Mucosa of stomach (tissue), 1 donor: ENCODE data around the gene LRP1.

Source experiments
- H3K27me3 ChIP-seq: one replicate; pipeline ENCODE4 v1.7.0; 2013; ENCODE audit warnings: mild to moderate bottlenecking, low read length; ENCODE audit not compliant: control insufficient read depth, insufficient read depth
- H3K36me3 ChIP-seq: one replicate; pipeline ENCODE4 v1.7.0; 2013; ENCODE audit warnings: low read length; ENCODE audit not compliant: control insufficient read depth, insufficient read depth
- H3K4me1 ChIP-seq: one replicate; pipeline ENCODE4 v1.7.0; 2013; ENCODE audit warnings: mild to moderate bottlenecking, low read length; ENCODE audit not compliant: control insufficient read depth, insufficient read depth
- H3K4me3 ChIP-seq: one replicate; pipeline ENCODE4 v1.7.0; 2013; ENCODE audit warnings: low read length
- H3K9ac ChIP-seq: one replicate; pipeline ENCODE4 v1.7.0; 2013; ENCODE audit warnings: mild to moderate bottlenecking, low read length, moderate library complexity
- H3K9me3 ChIP-seq: one replicate; pipeline ENCODE4 v1.7.0; 2013; ENCODE audit warnings: mild to moderate bottlenecking, low read length, moderate library complexity; ENCODE audit not compliant: control insufficient read depth
- donor health status: Pancreatic carcinoma.

Gene LRP1

DNA sequence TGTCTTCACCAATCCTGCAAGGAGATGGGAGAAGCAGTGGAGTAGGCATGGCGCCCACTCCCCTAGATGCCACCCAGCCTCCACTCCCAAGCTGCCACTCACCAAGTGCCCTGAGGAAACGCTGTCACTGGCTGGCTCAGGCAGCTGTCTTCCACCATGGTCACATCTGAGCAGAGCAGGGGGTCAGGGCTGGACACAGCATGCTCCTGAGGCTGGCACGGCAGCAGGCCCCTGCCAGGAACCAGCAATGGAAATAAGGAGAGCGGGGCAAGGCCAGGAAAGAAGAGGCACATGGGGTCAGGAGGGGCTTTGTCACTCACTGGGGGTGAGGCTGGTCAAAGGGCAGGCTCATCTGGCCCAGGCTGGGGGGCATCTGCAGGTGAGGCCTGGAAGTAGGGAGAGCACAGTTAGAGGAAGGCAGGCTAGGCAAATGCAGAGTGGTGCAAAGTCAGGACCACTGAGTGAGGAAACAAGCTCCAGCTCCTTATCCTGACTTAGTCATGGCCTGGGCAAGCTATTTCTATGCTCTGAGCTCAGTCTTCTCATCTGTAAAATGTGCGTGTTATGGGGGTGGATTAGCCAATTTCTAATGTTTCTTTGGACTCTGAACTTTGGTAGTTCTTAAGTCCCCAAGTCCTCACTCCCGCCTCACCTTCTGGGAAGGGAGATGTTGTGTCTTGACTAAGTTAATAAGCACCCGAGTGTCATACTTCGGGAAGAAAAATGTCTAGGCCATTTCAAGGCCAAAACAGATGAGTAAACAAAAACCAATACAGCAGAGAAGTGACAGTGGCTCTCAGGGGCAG is 31.3 kb upstream of the LRP1 start:
- no peak overlapping the region for H3K9ac ChIP-seq
- peaks cover 27% of the 10 kb centered on the region for H3K36me3 ChIP-seq
- H3K27me3 ChIP-seq: no peaks in the 10 kb centered on the region
- H3K9me3 ChIP-seq: no peaks in the 10 kb centered on the region
- no peak overlapping the region for H3K4me3 ChIP-seq
- H3K4me1 ChIP-seq: peaks cover 21% of the 10 kb centered on the region

DNA sequence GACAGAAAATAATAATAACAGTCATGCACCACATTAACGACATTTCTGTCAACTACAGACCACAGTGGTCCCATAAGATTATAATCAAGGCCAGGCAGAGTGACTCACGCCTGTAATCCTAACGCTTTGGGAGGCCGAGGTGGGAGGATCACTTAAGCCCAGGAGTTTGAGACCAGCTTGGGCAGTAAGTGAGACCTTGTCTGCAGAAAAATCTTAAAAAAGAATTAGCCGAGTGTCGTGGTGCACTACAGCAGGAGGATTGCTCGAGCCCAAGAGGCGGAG is 30.8 kb upstream of the LRP1 start:
- Histone ChIP-seq H3K9me3 (no peaks in the 10 kb centered on the region), H3K4me1 (peaks cover 24% of the 10 kb centered on the region), H3K4me3 (no peak overlapping the region), H3K36me3 (peaks cover 27% of the 10 kb centered on the region), H3K27me3 (no peaks in the 10 kb centered on the region), H3K9ac (no peak overlapping the region)

DNA sequence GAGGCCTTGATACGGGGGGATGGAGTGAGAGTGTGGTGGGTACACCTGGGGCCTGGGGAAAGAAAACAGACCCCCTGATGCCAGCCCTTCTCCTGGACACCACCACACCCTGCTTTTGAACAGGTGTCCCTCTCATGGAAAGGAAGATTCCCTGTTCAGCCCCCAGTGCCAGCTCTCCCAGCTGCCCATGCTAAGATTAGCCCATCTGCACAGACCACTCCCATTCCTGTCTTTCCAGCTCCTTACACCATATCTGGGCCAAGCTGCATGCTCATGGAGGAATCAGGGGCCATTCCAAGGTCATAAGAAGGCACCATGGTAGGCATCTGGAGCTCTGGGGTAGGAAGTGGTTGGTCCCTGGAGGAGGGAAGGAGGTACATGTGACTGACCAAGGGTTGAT is 29.7 kb upstream of the LRP1 start:
- H3K9me3 ChIP-seq: no peaks in the 10 kb centered on the region

GRCh38 chr12:57099047-57099714 is 29.1 kb upstream of the LRP1 start:
- H3K9me3 ChIP-seq: no peaks in the 10 kb centered on the region
- no peak overlapping the region for H3K9ac ChIP-seq
- peaks cover 24% of the 10 kb centered on the region for H3K4me1 ChIP-seq
- H3K4me3 ChIP-seq: no peak overlapping the region
- no peaks in the 10 kb centered on the region for H3K27me3 ChIP-seq
- peaks cover 30% of the 10 kb centered on the region for H3K36me3 ChIP-seq

More for the DNA sequence above, 29.7 kb upstream of the LRP1 start:
- Histone ChIP-seq H3K9ac (no peak overlapping the region), H3K4me1 (peaks cover 24% of the 10 kb centered on the region), H3K4me3 (no peak overlapping the region), H3K27me3 (no peaks in the 10 kb centered on the region), H3K36me3 (peaks cover 27% of the 10 kb centered on the region)

- Histone ChIP-seq H3K36me3 (peaks cover 33% of the 10 kb centered on the region), H3K27me3 (no peaks in the 10 kb centered on the region), H3K9ac (no peak overlapping the region)
Measured at GRCh38 chr12:57099766-57100165, 28.5 kb upstream of the LRP1 start.

DNA sequence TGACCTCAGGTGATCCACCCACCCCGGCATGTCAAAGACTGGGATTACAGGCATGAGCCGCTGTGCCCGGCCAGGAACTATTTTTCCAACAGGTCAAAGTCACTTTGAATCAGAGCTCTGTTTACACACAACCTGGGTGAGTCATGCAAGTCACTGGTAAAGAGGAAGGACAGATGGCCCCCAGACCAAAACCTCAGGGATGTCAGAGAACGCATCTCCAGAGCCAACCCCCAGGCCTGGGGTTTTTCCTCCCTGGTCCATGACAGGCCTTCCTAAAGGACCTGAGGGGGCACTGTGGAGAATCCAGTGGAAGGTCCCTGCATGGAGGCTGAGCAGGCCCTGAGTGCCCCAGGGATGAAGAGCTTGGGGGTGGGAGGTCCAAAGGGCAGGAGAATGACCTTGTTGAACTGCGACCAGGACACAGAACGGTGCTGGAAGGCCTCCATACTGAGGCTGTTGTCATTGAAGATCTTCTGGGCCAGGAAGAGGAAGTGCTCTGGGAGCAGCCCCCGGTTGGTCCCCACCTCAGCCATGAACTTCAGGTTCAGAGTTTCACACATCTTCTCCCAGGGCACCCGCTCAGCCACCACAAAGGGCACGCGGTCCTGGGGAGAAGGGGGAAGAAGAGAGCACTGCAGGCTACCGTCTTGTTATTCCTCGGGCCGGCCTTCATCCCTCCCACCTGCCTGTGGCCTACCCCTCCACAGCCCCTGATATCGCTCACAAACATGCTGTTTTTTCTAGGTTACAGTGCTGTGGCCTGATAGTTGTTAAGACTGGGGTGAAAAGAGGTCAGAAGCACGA is 26.2 kb upstream of the LRP1 start:
- no peak overlapping the region for H3K9ac ChIP-seq
- no peaks in the 10 kb centered on the region for H3K27me3 ChIP-seq
- H3K4me1 ChIP-seq: peaks cover 25% of the 10 kb centered on the region
- H3K4me3 ChIP-seq: no peak overlapping the region
- H3K36me3 ChIP-seq: peaks cover 43% of the 10 kb centered on the region
- no peaks in the 10 kb centered on the region for H3K9me3 ChIP-seq

More at GRCh38 chr12:57099766-57100165, 28.5 kb upstream of the LRP1 start:
- H3K4me3 ChIP-seq: no peak overlapping the region
- H3K4me1 ChIP-seq: peaks cover 24% of the 10 kb centered on the region
- no peaks in the 10 kb centered on the region for H3K9me3 ChIP-seq

DNA sequence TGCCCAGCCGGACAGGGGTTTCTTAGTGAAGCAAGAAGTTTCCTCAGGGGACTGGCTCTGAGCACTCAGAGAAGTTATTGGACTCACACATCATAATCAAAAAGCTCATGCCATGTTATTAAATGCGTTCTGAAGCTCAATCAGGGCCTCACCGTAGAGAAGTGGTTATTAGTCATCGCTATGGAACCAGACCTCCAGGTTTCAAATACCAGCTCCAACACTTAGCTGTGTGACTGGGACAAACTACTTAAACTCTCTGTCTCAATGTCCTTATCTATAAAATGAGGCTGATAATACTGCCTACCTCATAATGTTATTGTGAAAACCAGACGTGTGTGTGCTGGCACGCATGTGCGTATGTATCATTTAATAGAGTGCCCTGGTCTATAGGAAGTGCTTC is 24.4 kb upstream of the LRP1 start:
- Histone ChIP-seq H3K9me3 (no peaks in the 10 kb centered on the region), H3K4me1 (peaks cover 42% of the 10 kb centered on the region), H3K27me3 (no peaks in the 10 kb centered on the region), H3K36me3 (peaks cover 35% of the 10 kb centered on the region), H3K9ac (no peak overlapping the region), H3K4me3 (no peak overlapping the region)

GRCh38 chr12:57104292-57104910 is 23.9 kb upstream of the LRP1 start:
- no peaks in the 10 kb centered on the region for H3K27me3 ChIP-seq
- H3K4me3 ChIP-seq: no peak overlapping the region
- H3K36me3 ChIP-seq: peaks cover 29% of the 10 kb centered on the region
- H3K9ac ChIP-seq: no peak overlapping the region
- H3K9me3 ChIP-seq: no peaks in the 10 kb centered on the region
- peaks cover 44% of the 10 kb centered on the region for H3K4me1 ChIP-seq

DNA sequence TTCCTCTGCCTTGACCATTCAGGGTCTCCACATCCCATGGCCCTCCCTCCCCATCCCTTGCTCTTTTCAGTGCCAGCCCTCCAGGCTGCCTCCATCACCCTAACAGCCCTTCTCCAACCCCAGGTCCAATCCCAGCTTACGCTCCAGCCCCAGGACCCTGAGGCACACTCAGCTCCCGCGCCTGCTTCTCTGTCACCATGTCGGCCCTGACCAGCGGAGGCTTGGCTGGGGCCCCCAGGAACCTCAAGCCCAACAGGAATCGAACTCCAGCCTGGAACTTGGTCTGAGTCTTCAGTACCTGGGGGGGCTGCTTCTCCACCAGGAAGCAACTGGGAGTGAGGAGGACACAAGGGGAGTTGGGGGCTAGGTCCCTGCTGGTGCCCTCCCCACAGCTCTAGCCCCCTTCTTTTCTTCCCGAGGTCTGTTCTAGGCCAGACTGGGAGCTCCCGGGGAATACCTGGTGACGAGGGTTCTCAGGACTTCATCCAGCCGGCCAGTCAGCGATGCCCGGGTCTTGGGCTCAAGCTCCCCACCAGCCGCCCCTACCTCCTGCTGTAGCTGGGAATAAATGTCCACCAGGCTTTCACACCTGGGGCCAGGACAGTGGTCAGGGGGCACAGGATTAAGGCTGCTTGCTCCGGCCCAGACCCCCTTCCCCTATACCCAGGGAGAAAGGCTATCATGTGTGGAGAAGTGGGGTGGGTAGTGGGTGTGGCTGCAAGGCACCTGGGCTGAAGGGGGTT is 23.1 kb upstream of the LRP1 start:
- H3K36me3 ChIP-seq: peaks cover 27% of the 10 kb centered on the region
- no peak overlapping the region for H3K9ac ChIP-seq
- no peak overlapping the region for H3K4me3 ChIP-seq
- no peaks in the 10 kb centered on the region for H3K27me3 ChIP-seq
- H3K4me1 ChIP-seq: peaks cover 43% of the 10 kb centered on the region
- no peaks in the 10 kb centered on the region for H3K9me3 ChIP-seq

DNA sequence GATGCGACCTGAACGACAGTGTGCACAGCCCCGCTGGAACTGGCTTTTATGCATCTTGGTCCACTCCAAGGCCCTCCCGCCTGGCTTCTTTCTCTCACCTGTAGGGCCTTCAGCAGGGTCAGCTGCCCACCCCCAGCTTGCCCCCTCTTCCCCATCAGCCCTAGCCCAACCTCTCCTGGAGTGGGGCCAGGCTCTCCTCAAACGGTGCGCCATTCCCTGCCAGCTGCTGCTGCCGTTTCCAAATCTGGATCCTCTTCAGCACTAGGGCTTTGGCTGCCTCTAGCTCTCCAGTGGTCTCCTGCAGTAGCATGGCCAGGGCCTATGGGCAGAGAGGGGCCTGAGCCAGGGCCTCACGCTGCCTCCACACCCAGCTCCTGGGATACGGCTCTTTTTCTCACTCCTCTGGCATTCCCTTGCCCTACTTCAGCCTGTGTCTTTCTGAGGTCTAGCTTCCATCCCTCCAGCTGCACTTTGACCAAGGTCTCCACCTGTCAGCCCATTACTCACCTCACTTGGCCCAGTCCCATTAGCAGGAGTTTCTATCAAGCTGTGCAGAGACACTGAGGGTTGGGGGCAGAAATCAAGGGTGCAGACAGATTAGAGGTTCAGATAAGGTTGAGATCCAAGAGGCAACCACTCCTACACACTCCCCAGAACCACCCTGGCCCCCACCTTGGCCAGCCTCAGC is 22.1 kb upstream of the LRP1 start:
- no peaks in the 10 kb centered on the region for H3K9me3 ChIP-seq
- no peak overlapping the region for H3K9ac ChIP-seq
- no peaks in the 10 kb centered on the region for H3K27me3 ChIP-seq
- H3K4me1 ChIP-seq: peaks cover 41% of the 10 kb centered on the region
- peaks cover 27% of the 10 kb centered on the region for H3K36me3 ChIP-seq
- H3K4me3 ChIP-seq: no peak overlapping the region
